HepG2 (cell line): Measurements from ENCODE around the gene PEPD. TPM values are rescaled to one million over a fixed set of nuclear protein-coding genes. Genes with fewer than 3 reads are reported as not detected.

Experiments used
- ATAC-seq: fragments of 200-7000 bp; cut with Tn5 transposase; 3 replicates; pipeline ENCODE4 v1.9.1; 2020; ENCODE audit warnings: mild to moderate bottlenecking, moderate library complexity
- BruUV-seq: library from RNA; stranded (reverse); fragments of 400-500 nt; replicated peaks from 2 replicates; lab custom pipeline; 2021; lab: Mats Ljungman, UMichigan
- CTCF ChIA-PET: fragments of 300-600 bp; formaldehyde crosslinking; extraction: SDS; loops from one replicate; lab custom pipeline; 2021; ENCODE audit warnings: low total read pairs, inconsistent platforms, low intra/inter-chr PET ratio; lab: Yijun Ruan, JAX
- POLR2A ChIA-PET: fragments of 350-600 bp; sonication (Branson Sonifier 250); formaldehyde crosslinking; loops from one replicate; lab custom pipeline; 2020; ENCODE audit warnings: antibody characterized with exemption, inconsistent platforms; lab: Yijun Ruan, JAX
- DNase-seq: peaks from one replicate; pipeline ENCODE4 v3.0.0-alpha.2; 2015; ENCODE audit warnings: low spot score
- FAIRE-seq: peaks from 3 replicates; lab custom pipeline; 2011; peaks lifted over from hg19 to GRCh38; lab: Jason Lieb, UNC
- H2AFZ ChIP-seq: one replicate; pipeline ENCODE4 v1.6.1; 2011; ENCODE audit warnings: low read length, inconsistent platforms
- H3K27ac ChIP-seq: fragments of 300-600 bp; 3 replicates; pipeline ENCODE4 v1.8.0; 2011; ENCODE audit warnings: mixed run types, mild to moderate bottlenecking, mixed read lengths, low read length, inconsistent platforms; ENCODE audit not compliant: insufficient read depth; ENCODE audit errors: extremely low read length
- H3K27me3 ChIP-seq, 2 experiments: fragments of 200-600 bp in 1 of 2; 2 replicates in 1 of 2; 3 replicates in 1 of 2; pipeline versions ENCODE4 v1.6.0 to v1.8.0; 2011; ENCODE audit warnings: low read length in 2 of 2, mild to moderate bottlenecking in 2 of 2, moderate library complexity in 2 of 2, inconsistent platforms in 1 of 2; ENCODE audit not compliant: insufficient read depth in 2 of 2, control insufficient read depth in 1 of 2
- H3K36me3 ChIP-seq, 2 experiments: fragments of 200-600 bp in 1 of 2; replicated peaks in 1 of 2; 2 replicates in 1 of 2; 3 replicates in 1 of 2; pipeline versions ENCODE4 v1.5.1 to v1.8.0; 2011; ENCODE audit warnings: low read length in 2 of 2, inconsistent platforms in 1 of 2; ENCODE audit not compliant: insufficient read depth in 2 of 2, control insufficient read depth in 1 of 2
- H3K4me1 ChIP-seq: 2 replicates; pipeline ENCODE4 v1.5.1; 2012; ENCODE audit warnings: low read length, inconsistent platforms; ENCODE audit not compliant: insufficient read depth
- H3K4me2 ChIP-seq: 2 replicates; pipeline ENCODE4 v1.6.0; 2011; ENCODE audit warnings: low read depth, low read length, inconsistent platforms
- H3K4me3 ChIP-seq, 3 experiments: fragments of 200-600 bp in 1 of 3; sonication (generic), shearing (Covaris generic) in 1 of 3; replicated peaks in 1 of 3; 2 replicates each; pipeline ENCODE4 v1.5.1; 2011 to 2016; ENCODE audit warnings: low read length in 3 of 3, inconsistent platforms in 2 of 3, low read depth in 2 of 3, mild to moderate bottlenecking in 2 of 3, control low read depth in 1 of 3, mixed read lengths in 1 of 3; ENCODE audit not compliant: insufficient read depth in 1 of 3
- H3K79me2 ChIP-seq: one replicate; pipeline ENCODE4 v1.6.1; 2011; ENCODE audit warnings: low read length, inconsistent platforms; ENCODE audit not compliant: insufficient read depth
- H3K9ac ChIP-seq: 2 replicates; pipeline ENCODE4 v1.6.0; 2011; ENCODE audit warnings: mild to moderate bottlenecking, low read depth, low read length, inconsistent platforms; ENCODE audit not compliant: insufficient read depth
- H3K9me3 ChIP-seq: 2 replicates; pipeline ENCODE4 v1.5.1; 2012; ENCODE audit warnings: mild to moderate bottlenecking, low read length
- H4K20me1 ChIP-seq: 2 replicates; pipeline ENCODE4 v1.6.0; 2011; ENCODE audit warnings: inconsistent platforms, mild to moderate bottlenecking, low read length, moderate library complexity; ENCODE audit not compliant: insufficient read depth
- CREM ChIP-seq, 2 experiments: sonication (generic) in 1 of 2; formaldehyde crosslinking in 1 of 2; IDR thresholded peaks; 2 replicates each; pipeline versions ENCODE4 v1.4.0 to v1.6.1; 2016 to 2020; ENCODE audit warnings: antibody characterized with exemption in 1 of 2, mild to moderate bottlenecking in 1 of 2, missing genetic modification reagents in 1 of 2
- TCF7 ChIP-seq: sonication (generic); IDR thresholded peaks from 2 replicates; pipeline ENCODE4 v1.6.1; 2016; ENCODE audit warnings: antibody characterized with exemption, low read depth
- ZMYM3 ChIP-seq: sonication (generic); formaldehyde crosslinking; IDR thresholded peaks from 2 replicates; pipeline ENCODE4 v1.5.1; 2020; ENCODE audit warnings: mild to moderate bottlenecking, missing genetic modification reagents
- WGBS: methylation state at CpG from one replicate; pipeline ENCODE4 v1.1.6; 2017; ENCODE audit warnings: low lambda C conversion rate; 5-methylcytosine and 5-hydroxymethylcytosine counted together
- in situ Hi-C: cut with HindIII; loops from 2 replicates; pipeline ENCODE4 v1.10.0; 2017; ENCODE audit warnings: low pct_unique_long_range_greater_than_20kb; ENCODE audit not compliant: extremely low pct_ligation_motif_present
- intact Hi-C: fragments of 100-400 bp; cut with micrococcal nuclease; formaldehyde crosslinking; loops from one replicate; pipeline ENCODE4 v1.10.0; 2022; ENCODE audit not compliant: unreplicated experiment
- polyA plus RNA-seq, 8 experiments: library from polyadenylated mRNA; depleted of rRNA in 3 of 8; stranded (reverse) in 7 of 8; unstranded in 1 of 8; fragments of >200 nt; fragmentation: Illumina TruSeq in 4 of 8; extraction: Trizol in 4 of 8; gene quantifications; 2 replicates each; pipeline versions ENCODE4 v1.2.1 to v1.2.3, GENCODE V29; 2011 to 2016; ENCODE audit warnings: low read depth in 4 of 8, missing spikeins in 1 of 8, mixed read lengths in 1 of 8; ENCODE audit not compliant: insufficient read depth in 1 of 8
- total RNA-seq, 5 experiments: library from RNA; depleted of rRNA; stranded (reverse); fragments of >200 nt; fragmentation: Illumina TruSeq; extraction: Trizol; gene quantifications; 2 replicates each; pipeline ENCODE4 v1.2.3, GENCODE V29; 2016; ENCODE audit warnings: low read depth in 1 of 5
- TF ChIP-seq, protein P1 (sequence below): sonication (generic); formaldehyde crosslinking; IDR thresholded peaks from 2 replicates; pipeline ENCODE4 v1.5.0; 2020; ENCODE audit warnings: mild to moderate bottlenecking, missing genetic modification reagents, moderate library complexity
- TF ChIP-seq, protein P2 (sequence below): sonication (generic); formaldehyde crosslinking; IDR thresholded peaks from 2 replicates; pipeline ENCODE4 v1.4.0; 2020; ENCODE audit warnings: missing genetic modification reagents

PEPD gene
- total and polyA plus RNA-seq, 2 of the 13 experiments (the other 11 are each of a cell fraction or from before 2014, with no cell fraction given), result 60.7 to 75.1 TPM

DNA sequence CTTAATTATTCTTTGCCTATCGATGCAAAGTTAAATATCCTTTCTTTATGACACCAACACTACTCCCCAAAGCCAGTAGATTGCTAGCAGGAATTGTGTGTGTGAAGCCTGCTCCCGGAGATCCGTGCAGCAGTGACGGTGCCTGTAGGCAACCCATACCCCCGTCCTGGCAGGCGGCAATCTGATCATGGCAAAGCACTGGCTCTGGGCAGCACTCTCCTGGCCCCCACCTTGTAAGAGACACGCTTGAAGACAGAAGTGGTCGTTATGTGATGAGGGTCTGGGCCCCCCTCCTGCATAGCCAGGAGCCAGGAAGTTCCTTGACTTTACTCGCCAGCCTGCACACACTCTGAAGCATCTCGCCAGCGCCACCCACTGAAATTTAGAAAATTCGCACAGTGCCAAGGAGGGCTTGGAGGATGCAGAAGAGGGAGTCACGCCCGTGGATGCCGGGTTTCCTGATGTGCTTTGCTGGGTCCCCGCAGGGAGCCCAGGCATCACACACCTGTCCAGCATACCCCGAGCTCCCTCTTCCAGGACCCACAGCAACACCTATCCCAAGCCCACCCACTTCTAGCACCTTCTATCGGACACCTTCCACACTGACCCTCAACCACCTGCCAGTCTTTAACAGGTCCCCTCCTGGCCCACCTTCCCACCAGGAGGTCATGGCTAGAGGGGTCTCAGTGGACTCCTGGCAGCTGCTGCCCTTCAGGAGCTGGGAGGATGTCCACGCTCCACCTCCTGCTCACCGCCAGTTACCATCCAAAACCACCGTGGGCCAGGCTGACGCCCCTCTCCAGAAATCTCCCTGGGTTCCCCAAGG is 93.6 kb downstream of the PEPD start:
- Histone ChIP-seq H4K20me1 (no peaks in the 10 kb centered on the region), H3K36me3 (no peaks in the 10 kb centered on the region), H3K4me2 (no peak overlapping the region), H3K4me1 (no peaks in the 10 kb centered on the region), H3K27me3 (no peaks in the 10 kb centered on the region), H3K9me3 (no peaks in the 10 kb centered on the region), H3K4me3 (no peak overlapping the region), H3K9ac (no peak overlapping the region), H3K27ac (no peak overlapping the region), H3K79me2 (no peaks in the 10 kb centered on the region), H2AFZ (no peak overlapping the region)
- ChIA-PET POLR2A (no interaction called here), CTCF (no interaction called here)
- no peak for FAIRE-seq
- 92% methylated on average over 19 of the region's 22 CpGs for WGBS
- DNase-seq, result no peak
- intact Hi-C loops (no loop called here), in situ Hi-C loops (loop anchor here (5.0 kb wide), 1 partner anchor 344 kb away; no protein-coding TSS in a partner anchor)
- TF ChIP-seq ZMYM3 (no peak), CREM (IDR thresholded peaks at IDR 0.05) (no peak), CREM (CRISPR knock-in tag; IDR thresholded peaks at IDR 0.05) (no peak), TCF7 (no peak)
- TF ChIP-seq, protein P1, sequence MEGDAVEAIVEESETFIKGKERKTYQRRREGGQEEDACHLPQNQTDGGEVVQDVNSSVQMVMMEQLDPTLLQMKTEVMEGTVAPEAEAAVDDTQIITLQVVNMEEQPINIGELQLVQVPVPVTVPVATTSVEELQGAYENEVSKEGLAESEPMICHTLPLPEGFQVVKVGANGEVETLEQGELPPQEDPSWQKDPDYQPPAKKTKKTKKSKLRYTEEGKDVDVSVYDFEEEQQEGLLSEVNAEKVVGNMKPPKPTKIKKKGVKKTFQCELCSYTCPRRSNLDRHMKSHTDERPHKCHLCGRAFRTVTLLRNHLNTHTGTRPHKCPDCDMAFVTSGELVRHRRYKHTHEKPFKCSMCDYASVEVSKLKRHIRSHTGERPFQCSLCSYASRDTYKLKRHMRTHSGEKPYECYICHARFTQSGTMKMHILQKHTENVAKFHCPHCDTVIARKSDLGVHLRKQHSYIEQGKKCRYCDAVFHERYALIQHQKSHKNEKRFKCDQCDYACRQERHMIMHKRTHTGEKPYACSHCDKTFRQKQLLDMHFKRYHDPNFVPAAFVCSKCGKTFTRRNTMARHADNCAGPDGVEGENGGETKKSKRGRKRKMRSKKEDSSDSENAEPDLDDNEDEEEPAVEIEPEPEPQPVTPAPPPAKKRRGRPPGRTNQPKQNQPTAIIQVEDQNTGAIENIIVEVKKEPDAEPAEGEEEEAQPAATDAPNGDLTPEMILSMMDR (CRISPR knock-in tag), result 0 out of 2 replicates have a peak, but pooled peaks have one; percentile 6
- TF ChIP-seq, protein P2, sequence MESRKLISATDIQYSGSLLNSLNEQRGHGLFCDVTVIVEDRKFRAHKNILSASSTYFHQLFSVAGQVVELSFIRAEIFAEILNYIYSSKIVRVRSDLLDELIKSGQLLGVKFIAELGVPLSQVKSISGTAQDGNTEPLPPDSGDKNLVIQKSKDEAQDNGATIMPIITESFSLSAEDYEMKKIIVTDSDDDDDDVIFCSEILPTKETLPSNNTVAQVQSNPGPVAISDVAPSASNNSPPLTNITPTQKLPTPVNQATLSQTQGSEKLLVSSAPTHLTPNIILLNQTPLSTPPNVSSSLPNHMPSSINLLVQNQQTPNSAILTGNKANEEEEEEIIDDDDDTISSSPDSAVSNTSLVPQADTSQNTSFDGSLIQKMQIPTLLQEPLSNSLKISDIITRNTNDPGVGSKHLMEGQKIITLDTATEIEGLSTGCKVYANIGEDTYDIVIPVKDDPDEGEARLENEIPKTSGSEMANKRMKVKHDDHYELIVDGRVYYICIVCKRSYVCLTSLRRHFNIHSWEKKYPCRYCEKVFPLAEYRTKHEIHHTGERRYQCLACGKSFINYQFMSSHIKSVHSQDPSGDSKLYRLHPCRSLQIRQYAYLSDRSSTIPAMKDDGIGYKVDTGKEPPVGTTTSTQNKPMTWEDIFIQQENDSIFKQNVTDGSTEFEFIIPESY (CRISPR knock-in tag), result no peak
- BruUV-seq, result no TSS peak
- ATAC-seq, result no peak
